ENCODE data around the gene TSPO.
"Not testable (repeated sequence)": the region's sequence is repeated elsewhere in the genome, so short reads cannot be mapped to it uniquely, and the experiment has no call there.

The TSPO gene

DNA sequence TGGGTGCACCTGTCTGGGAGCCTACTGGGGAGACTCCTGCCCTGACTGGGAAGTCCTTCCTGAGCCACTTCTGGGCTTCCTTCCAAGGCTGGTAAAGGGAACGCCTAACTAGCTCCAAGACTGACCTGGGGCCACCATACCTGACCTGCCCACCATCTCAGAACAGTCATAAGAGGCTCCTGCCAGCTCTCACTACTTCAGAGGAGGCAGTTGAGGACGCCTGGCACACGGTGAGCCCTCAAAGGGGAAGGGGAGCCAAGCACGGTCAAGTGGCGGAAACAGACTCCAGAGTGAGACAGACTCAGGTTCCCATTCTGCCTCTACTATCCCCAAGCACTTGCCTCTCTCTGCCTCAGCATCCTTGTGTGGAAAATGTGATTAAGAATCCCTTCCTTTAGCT lies 15.8 kb upstream of the TSPO start:
- H3K9ac ChIP-seq (ENCODE audit: low read length), result no peak overlapping the region
- H3K27me3 ChIP-seq (ENCODE audit: control insufficient read depth, insufficient read depth, low read length), result no peaks in the 10 kb centered on the region
- H3K4me3 ChIP-seq (ENCODE audit: low read length), result no peak overlapping the region
- H3K36me3 ChIP-seq (ENCODE audit: control insufficient read depth, insufficient read depth, low read length), result peaks cover 23% of the 10 kb centered on the region
- H3K9me3 ChIP-seq (ENCODE audit: control insufficient read depth, low read length), result no peaks in the 10 kb centered on the region
- H3K4me1 ChIP-seq (ENCODE audit: control insufficient read depth, insufficient read depth, low read length), result peaks cover 9% of the 10 kb centered on the region

DNA sequence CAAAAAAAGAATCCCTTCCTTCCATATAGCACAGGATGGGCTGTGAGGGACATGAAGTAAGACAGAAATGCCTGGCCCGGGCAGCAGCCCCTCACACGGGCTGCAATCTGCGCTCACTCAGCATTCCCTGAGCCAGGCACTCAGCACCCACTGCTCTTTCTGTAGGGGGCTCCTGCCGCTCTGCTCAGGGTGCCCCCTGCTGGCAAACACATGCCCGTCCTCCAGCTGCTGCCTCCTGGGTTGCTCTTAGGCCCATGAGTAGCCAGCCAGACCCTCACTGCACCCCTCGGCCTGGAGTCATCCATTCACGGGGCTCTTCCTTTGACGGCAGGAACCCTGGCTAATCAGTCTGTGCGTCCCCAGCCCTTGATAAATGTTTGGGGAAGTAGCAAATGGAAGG lies 15.1 kb upstream of the TSPO start:
- peaks cover 23% of the 10 kb centered on the region for H3K36me3 ChIP-seq (ENCODE audit: control insufficient read depth, insufficient read depth, low read length)
- no peak overlapping the region for H3K4me3 ChIP-seq (ENCODE audit: low read length)
- peaks cover 9% of the 10 kb centered on the region for H3K4me1 ChIP-seq (ENCODE audit: control insufficient read depth, insufficient read depth, low read length)
- no peaks in the 10 kb centered on the region for H3K9me3 ChIP-seq (ENCODE audit: control insufficient read depth, low read length)
- H3K9ac ChIP-seq (ENCODE audit: low read length), result no peak overlapping the region
- H3K27me3 ChIP-seq (ENCODE audit: control insufficient read depth, insufficient read depth, low read length), result no peaks in the 10 kb centered on the region

DNA sequence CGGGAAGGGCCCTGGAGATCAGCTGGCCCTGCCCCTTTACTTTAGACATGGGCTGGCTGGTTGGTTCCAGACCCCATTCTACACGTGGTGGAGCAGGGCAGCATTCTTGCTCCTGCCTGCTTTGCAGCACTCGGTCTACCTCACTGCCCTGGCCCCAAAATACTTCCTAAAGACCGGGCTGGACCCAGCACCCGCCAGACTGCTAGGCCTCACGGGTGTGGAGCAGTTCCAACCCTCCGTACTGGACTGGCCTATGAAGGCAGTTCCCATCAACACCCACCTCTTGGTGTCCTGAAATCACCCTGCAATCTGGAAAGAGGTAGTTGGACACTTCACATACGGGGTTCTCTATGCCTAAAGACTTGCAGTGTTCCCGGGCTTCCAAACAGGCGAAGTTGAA lies 14.6 kb upstream of the TSPO start:
- H3K27me3 ChIP-seq (ENCODE audit: control insufficient read depth, insufficient read depth, low read length), result no peaks in the 10 kb centered on the region
- H3K9ac ChIP-seq (ENCODE audit: low read length), result no peak overlapping the region
- H3K4me3 ChIP-seq (ENCODE audit: low read length), result no peak overlapping the region
- no peaks in the 10 kb centered on the region for H3K9me3 ChIP-seq (ENCODE audit: control insufficient read depth, low read length)
- H3K36me3 ChIP-seq (ENCODE audit: control insufficient read depth, insufficient read depth, low read length), result peaks cover 23% of the 10 kb centered on the region
- peaks cover 9% of the 10 kb centered on the region for H3K4me1 ChIP-seq (ENCODE audit: control insufficient read depth, insufficient read depth, low read length)

DNA sequence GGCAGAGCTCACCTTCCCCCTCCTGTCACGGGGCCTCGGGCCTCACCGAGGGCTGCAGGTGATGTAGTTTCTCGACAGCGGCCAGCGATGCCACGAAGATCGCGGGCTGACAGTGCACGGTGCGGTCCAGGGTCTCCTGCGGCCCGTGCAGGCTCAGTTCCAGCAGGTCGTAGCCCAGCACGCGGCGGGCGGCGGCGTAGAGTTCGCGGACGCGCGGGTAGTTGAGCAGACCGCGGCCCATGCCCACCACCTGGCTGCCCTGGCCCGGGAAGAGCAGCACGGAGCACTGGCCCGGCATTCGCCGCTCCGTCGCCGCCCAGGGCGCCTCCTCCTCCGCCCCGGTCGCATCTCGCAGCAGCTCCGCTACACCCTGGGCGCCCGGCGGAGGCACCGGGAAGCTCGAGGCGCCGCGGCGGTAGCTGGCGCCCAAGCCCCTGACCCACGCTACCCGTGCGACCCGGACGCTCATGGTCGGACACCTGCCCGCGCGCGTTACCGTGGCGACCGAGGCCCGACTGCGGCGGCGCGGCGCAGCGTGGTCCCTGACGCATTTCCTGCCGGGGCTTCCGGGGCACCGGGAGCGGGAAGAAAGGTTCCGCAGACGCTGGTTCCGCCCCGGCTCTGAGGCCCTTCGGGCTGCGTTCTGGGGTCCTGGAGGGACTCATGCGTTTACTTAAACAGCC lies 8.3 kb upstream of the TSPO start, which contains the start of gene MCAT:
MCAT (minus strand) TSS at position 519 of the 683 bp plus-strand sequence; CDS start at position 469, 50 bp downstream.
- Histone ChIP-seq H3K27me3 (ENCODE audit: control insufficient read depth, insufficient read depth, low read length) (no peaks in the 10 kb centered on the region), H3K9ac (ENCODE audit: low read length) (peak within 1 kb of the TSS; percentile 67), H3K36me3 (ENCODE audit: control insufficient read depth, insufficient read depth, low read length) (peaks cover 6% of the 10 kb centered on the region), H3K9me3 (ENCODE audit: control insufficient read depth, low read length) (no peaks in the 10 kb centered on the region), H3K4me1 (ENCODE audit: control insufficient read depth, insufficient read depth, low read length) (peaks cover 6% of the 10 kb centered on the region), H3K4me3 (ENCODE audit: low read length) (peak within 1 kb of the TSS; percentile 62)

DNA sequence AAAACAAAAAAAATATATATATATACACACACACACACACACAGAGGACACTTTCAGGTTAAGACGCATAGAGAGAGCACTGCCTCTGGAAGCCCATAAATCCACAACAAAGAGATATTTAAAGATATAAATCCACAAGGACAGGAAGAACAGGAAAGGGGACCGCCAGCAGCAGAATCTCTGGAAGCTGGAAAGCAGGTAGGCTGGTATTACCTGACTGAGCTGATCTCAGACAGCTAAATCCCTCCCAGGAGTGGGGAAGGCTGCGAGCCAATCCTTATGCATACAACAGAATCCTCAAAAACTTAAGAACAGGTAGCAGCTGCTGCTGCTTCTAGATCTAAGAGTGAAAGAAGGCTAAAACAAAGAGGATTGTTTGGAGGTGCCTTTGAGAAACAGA lies 6.4 kb upstream of the TSPO start:
- Histone ChIP-seq H3K9ac (ENCODE audit: low read length) (no peak overlapping the region), H3K4me1 (ENCODE audit: control insufficient read depth, insufficient read depth, low read length) (peaks cover 6% of the 10 kb centered on the region), H3K4me3 (ENCODE audit: low read length) (no peak overlapping the region), H3K27me3 (ENCODE audit: control insufficient read depth, insufficient read depth, low read length) (no peaks in the 10 kb centered on the region), H3K9me3 (ENCODE audit: control insufficient read depth, low read length) (no peaks in the 10 kb centered on the region), H3K36me3 (ENCODE audit: control insufficient read depth, insufficient read depth, low read length) (no peaks in the 10 kb centered on the region)

DNA sequence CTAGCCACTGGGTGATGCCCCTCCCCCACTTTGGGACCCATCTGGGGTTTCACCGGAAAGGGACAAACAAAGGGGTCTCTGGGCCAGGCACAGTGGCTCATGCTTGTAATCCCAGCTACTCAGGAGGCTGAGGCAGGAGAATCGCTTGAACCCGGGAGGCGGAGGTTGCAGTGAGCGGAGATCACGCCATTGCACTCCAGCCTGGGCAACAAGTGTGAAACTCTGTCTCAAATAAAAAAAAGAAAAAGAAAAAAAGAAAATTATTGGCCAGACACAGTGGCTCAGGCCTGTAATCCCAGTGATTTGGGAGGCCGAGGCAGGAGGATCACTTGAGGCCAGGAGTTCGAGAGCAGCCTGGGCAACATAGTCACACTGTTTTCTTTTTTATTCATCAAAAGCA lies 6.0 kb upstream of the TSPO start:
- not testable (repeated sequence) for H3K9me3 ChIP-seq (ENCODE audit: control insufficient read depth, low read length); H3K36me3 ChIP-seq (ENCODE audit: control insufficient read depth, insufficient read depth, low read length); H3K27me3 ChIP-seq (ENCODE audit: control insufficient read depth, insufficient read depth, low read length); H3K4me3 ChIP-seq (ENCODE audit: low read length); H3K4me1 ChIP-seq (ENCODE audit: control insufficient read depth, insufficient read depth, low read length); H3K9ac ChIP-seq (ENCODE audit: low read length)

DNA sequence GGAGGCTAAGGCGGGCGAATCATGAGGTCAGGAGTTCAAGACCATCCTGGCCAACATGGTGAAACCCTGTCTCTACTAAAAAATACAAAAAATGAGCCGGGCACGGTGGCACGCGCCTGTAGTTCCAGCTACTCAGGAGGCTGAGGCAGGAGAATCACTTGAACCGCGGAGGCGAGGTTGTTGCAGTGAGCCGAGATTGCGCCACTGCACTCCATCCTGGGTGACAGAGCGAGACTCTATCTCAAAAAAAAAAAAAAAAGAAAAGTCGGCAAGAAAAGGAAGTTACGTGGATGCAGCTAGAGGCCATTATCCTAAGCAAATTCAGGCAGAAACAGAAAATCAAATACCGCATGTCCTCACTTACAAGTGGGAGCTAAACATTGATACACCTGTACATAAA lies 5.0 kb upstream of the TSPO start:
- not testable (repeated sequence) for H3K4me3 ChIP-seq (ENCODE audit: low read length); H3K9me3 ChIP-seq (ENCODE audit: control insufficient read depth, low read length); H3K9ac ChIP-seq (ENCODE audit: low read length); H3K36me3 ChIP-seq (ENCODE audit: control insufficient read depth, insufficient read depth, low read length); H3K27me3 ChIP-seq (ENCODE audit: control insufficient read depth, insufficient read depth, low read length)
- H3K4me1 ChIP-seq (ENCODE audit: control insufficient read depth, insufficient read depth, low read length), result peaks cover 12% of the 10 kb centered on the region

DNA sequence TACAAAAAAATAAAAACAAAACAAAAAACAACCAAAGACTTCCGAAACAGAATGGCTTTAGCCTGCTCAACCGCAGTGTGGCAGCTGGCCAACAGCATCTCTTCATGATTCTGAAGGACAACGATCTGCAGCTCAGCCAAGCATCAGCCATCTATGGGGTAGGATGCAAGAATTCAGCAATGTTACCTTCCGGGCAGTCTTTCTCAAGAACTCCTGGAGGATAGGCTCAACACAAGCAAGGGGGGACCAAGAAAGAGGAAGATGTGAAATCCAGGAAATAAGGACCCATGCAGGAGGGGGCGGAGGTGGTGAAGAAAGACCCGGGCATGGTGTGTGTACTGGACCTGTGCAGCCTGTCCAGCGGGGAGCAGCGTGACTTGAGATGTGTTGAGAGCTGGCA lies 3.5 kb upstream of the TSPO start:
- H3K27me3 ChIP-seq (ENCODE audit: control insufficient read depth, insufficient read depth, low read length), result no peaks in the 10 kb centered on the region
- H3K9me3 ChIP-seq (ENCODE audit: control insufficient read depth, low read length), result no peaks in the 10 kb centered on the region
- H3K4me3 ChIP-seq (ENCODE audit: low read length), result no peak overlapping the region
- no peak overlapping the region for H3K9ac ChIP-seq (ENCODE audit: low read length)
- H3K4me1 ChIP-seq (ENCODE audit: control insufficient read depth, insufficient read depth, low read length), result peaks cover 15% of the 10 kb centered on the region
- no peaks in the 10 kb centered on the region for H3K36me3 ChIP-seq (ENCODE audit: control insufficient read depth, insufficient read depth, low read length)

DNA sequence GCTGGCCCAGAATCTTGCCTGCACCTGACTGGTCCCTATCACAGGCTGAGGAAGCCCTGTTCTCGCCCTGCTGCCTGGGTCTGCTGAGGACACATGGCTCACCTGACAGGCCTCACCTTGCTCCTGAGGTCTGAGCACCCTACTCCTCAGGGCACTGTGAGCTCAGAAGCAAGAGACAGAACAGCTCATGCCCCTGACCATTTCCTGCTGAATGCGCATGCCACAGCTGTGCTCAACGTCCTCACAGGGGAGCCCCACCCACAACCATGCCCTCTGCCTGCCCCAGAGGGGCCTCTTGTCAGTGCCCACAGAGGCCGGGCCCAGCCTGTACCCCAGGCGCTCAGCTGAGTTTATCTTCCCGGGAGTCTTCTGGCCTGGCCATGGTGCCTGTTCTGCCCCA lies 2.8 kb upstream of the TSPO start:
- no peaks in the 10 kb centered on the region for H3K9me3 ChIP-seq (ENCODE audit: control insufficient read depth, low read length)
- H3K4me3 ChIP-seq (ENCODE audit: low read length), result no peak overlapping the region
- no peak overlapping the region for H3K9ac ChIP-seq (ENCODE audit: low read length)
- peaks cover 14% of the 10 kb centered on the region for H3K4me1 ChIP-seq (ENCODE audit: control insufficient read depth, insufficient read depth, low read length)
- H3K27me3 ChIP-seq (ENCODE audit: control insufficient read depth, insufficient read depth, low read length), result no peaks in the 10 kb centered on the region
- H3K36me3 ChIP-seq (ENCODE audit: control insufficient read depth, insufficient read depth, low read length), result no peaks in the 10 kb centered on the region

DNA sequence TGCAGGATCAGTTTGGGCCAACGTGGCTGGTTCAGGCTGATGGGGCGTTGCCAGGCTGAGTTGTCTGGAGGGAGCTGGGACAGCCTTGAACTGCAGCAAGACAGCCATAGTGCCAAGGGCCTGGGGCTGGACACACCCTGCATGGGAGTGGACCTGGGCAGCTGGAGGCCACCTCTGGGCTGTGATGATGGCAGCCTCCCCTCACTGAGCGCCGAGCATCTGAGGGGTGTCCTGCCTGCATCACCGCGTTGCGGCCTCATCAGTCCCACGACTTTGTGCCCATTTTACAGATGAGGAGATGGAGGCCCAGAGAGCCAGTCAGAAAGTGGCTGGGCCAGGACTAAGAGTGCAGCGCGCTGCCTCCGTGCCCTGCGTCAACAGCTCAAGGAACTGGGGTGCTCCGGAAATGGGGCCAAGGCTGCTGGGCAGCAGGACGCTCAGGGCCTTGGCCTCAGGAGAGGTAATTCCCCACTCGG lies 590 bp upstream of the TSPO start:
- no peaks in the 10 kb centered on the region for H3K9me3 ChIP-seq (ENCODE audit: control insufficient read depth, low read length)
- H3K9ac ChIP-seq (ENCODE audit: low read length), result peak overlapping the region; percentile 95
- H3K4me1 ChIP-seq (ENCODE audit: control insufficient read depth, insufficient read depth, low read length), result peaks cover 30% of the 10 kb centered on the region
- peak overlapping the region; percentile 40 for H3K4me3 ChIP-seq (ENCODE audit: low read length)
- no peaks in the 10 kb centered on the region for H3K27me3 ChIP-seq (ENCODE audit: control insufficient read depth, insufficient read depth, low read length)
- no peaks in the 10 kb centered on the region for H3K36me3 ChIP-seq (ENCODE audit: control insufficient read depth, insufficient read depth, low read length)

DNA sequence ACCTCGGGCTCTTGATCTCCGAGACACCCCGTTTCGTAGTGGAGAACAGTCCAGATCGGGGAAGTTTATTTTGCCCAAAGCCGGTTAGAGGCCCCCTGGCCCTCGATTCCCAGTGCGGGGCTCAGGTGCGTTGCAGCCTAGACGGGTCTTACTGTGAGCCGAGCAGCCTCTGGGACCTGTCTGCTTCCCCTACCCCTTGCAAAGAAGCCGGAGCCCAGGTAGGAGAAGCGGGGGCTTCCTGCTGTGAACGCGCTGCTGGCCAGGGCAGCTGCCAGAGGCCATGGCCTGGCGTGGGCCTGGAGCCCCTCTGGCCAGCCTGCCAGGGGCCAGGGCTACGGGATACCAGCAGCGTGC lies 621 bp downstream of the TSPO start:
- H3K9ac ChIP-seq (ENCODE audit: low read length), result peak overlapping the region; percentile 95
- peaks cover 42% of the 10 kb centered on the region for H3K4me1 ChIP-seq (ENCODE audit: control insufficient read depth, insufficient read depth, low read length)
- H3K27me3 ChIP-seq (ENCODE audit: control insufficient read depth, insufficient read depth, low read length), result no peaks in the 10 kb centered on the region
- no peaks in the 10 kb centered on the region for H3K9me3 ChIP-seq (ENCODE audit: control insufficient read depth, low read length)
- no peaks in the 10 kb centered on the region for H3K36me3 ChIP-seq (ENCODE audit: control insufficient read depth, insufficient read depth, low read length)
- peak overlapping the region; percentile 96 for H3K4me3 ChIP-seq (ENCODE audit: low read length)

DNA sequence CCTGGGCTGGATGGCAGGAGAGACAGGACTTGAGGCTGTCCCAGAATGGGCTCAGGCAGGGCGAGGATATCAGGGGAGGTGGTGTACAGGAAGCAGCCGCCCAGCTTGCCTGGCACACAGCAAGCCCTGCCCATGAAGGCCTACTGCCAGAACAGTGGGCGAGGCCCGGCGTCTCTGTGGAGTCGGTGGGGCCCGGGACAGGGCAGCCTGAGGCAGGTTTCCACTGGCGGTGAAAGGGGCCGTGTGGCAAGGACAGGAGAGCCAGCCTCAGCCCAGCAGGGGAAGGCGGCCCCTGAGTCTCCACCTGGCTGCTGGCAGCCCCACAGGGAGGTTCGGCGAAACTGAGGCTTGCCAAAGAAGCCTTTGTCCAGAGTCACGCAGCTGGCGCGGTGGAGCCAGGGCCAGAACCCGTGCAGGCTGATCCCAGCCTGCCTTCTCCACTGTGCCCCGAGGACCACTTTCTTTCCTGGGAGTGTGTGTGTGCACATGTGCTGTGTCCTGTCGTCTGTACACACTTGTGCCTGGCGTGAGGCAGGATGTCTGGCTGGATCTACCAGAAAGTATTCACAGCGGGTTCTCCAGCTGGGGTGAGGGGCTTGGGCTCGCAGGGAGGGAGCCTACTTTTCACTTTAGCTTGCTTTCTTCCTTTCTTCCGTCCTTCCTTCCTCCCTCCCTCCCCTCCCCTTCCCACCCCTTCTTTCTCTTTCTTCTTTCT lies 1.2 kb downstream of the TSPO start:
- Histone ChIP-seq H3K4me1 (ENCODE audit: control insufficient read depth, insufficient read depth, low read length) (peaks cover 47% of the 10 kb centered on the region), H3K9ac (ENCODE audit: low read length) (peak overlapping the region; percentile 95), H3K36me3 (ENCODE audit: control insufficient read depth, insufficient read depth, low read length) (no peaks in the 10 kb centered on the region), H3K4me3 (ENCODE audit: low read length) (peak overlapping the region; percentile 96), H3K27me3 (ENCODE audit: control insufficient read depth, insufficient read depth, low read length) (no peaks in the 10 kb centered on the region), H3K9me3 (ENCODE audit: control insufficient read depth, low read length) (no peaks in the 10 kb centered on the region)
